PC-9 (cell line): ENCODE measurements around the gene CTIF.

Source experiments
- CTCF ChIP-seq: fragments of 200-600 bp; sonication (generic); conservative IDR thresholded peaks from 2 replicates; pipeline ENCODE4 v1.6.1; 2017; ENCODE audit warnings: mixed run types, antibody characterized with exemption, mild to moderate bottlenecking, moderate library complexity
- EZH2 ChIP-seq: fragments of 200-600 bp; sonication (generic); IDR thresholded peaks from 2 replicates; pipeline ENCODE4 v1.8.0; 2017; ENCODE audit warnings: antibody characterized with exemption, low read depth

- TF ChIP-seq CTCF (no peak), EZH2 (no peak)
Measured at GRCh38 chr18:48581206-48581605, 42.4 kb downstream of the CTIF start.
